ENCODE data around the gene CSNK1A1L.

GRCh38 chr13:37129866-37130265, 24.4 kb upstream of the CSNK1A1L start:
- TF ChIP-seq, protein P1, sequence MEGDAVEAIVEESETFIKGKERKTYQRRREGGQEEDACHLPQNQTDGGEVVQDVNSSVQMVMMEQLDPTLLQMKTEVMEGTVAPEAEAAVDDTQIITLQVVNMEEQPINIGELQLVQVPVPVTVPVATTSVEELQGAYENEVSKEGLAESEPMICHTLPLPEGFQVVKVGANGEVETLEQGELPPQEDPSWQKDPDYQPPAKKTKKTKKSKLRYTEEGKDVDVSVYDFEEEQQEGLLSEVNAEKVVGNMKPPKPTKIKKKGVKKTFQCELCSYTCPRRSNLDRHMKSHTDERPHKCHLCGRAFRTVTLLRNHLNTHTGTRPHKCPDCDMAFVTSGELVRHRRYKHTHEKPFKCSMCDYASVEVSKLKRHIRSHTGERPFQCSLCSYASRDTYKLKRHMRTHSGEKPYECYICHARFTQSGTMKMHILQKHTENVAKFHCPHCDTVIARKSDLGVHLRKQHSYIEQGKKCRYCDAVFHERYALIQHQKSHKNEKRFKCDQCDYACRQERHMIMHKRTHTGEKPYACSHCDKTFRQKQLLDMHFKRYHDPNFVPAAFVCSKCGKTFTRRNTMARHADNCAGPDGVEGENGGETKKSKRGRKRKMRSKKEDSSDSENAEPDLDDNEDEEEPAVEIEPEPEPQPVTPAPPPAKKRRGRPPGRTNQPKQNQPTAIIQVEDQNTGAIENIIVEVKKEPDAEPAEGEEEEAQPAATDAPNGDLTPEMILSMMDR (IDR thresholded peaks at IDR 0.05) = no peak
- TF ChIP-seq POLR2A (IDR thresholded peaks at IDR 0.05; ENCODE audit: low read depth) = no peak
- no peak for TF ChIP-seq EP300 (IDR thresholded peaks at IDR 0.05)

Measured in esophagus muscularis mucosa (tissue), 4 donors.